GM12878 (cell line): ENCODE data around the gene SFI1. TPM values are rescaled to one million over a fixed set of nuclear protein-coding genes. Genes with fewer than 3 reads are reported as not detected.

Experiments
- ATAC-seq: fragments of 200-7000 bp; cut with Tn5 transposase; 3 replicates; pipeline ENCODE4 v1.9.1; 2020; ENCODE audit warnings: mild to moderate bottlenecking, moderate library complexity
- BruUV-seq: library from RNA; stranded (reverse); fragments of 400-500 nt; replicated peaks from 2 replicates; lab custom pipeline; 2021; lab: Mats Ljungman, UMichigan
- CTCF ChIA-PET: fragments of 300-600 bp; sonication (Branson Sonifier 250); formaldehyde crosslinking; extraction: SDS; loops from one replicate; lab custom pipeline; 2021; ENCODE audit warnings: inconsistent platforms; lab: Yijun Ruan, JAX
- POLR2A ChIA-PET: fragments of 350-600 bp; formaldehyde crosslinking; extraction: SDS; loops from one replicate; lab custom pipeline; 2021; ENCODE audit warnings: inconsistent platforms; lab: Charles Lee
- RAD21 ChIA-PET: fragments of 300-600 bp; sonication (Branson Sonifier 250); formaldehyde crosslinking; loops from one replicate; lab custom pipeline; 2023; ENCODE audit warnings: antibody characterized with exemption; ENCODE audit not compliant: unreplicated experiment; lab: Charles Lee
- SMC1A ChIA-PET: fragments of 300-600 bp; sonication (Branson Sonifier 250); formaldehyde crosslinking; loops from one replicate; lab custom pipeline; 2023; ENCODE audit not compliant: unreplicated experiment, uncharacterized antibody; lab: Charles Lee
- DNase-seq: peaks from one replicate; pipeline ENCODE4 v3.0.0-alpha.2; 2011; ENCODE audit warnings: low read depth, low spot score
- FAIRE-seq: peaks from 3 replicates; lab custom pipeline; 2011; peaks lifted over from hg19 to GRCh38; lab: Jason Lieb, UNC
- H2AFZ ChIP-seq: 2 replicates; pipeline ENCODE4 v1.6.0; 2011; ENCODE audit warnings: low read depth, low read length, control low read depth; ENCODE audit not compliant: control insufficient read depth
- H3K27ac ChIP-seq: 2 replicates; pipeline ENCODE4 v1.5.1; 2011; ENCODE audit warnings: control low read depth; ENCODE audit not compliant: control insufficient read depth, insufficient read depth
- H3K27me3 ChIP-seq, 2 experiments: replicated peaks in 1 of 2; 2 replicates each; pipeline versions ENCODE4 v1.6.0 to v1.6.1; 2011; ENCODE audit warnings: low read length in 1 of 2; ENCODE audit not compliant: control insufficient read depth in 2 of 2, insufficient read depth in 2 of 2
- H3K36me3 ChIP-seq, 2 experiments: 2 replicates each; pipeline ENCODE4 v1.5.1; 2011; ENCODE audit warnings: low read length in 1 of 2; ENCODE audit not compliant: control insufficient read depth in 2 of 2, insufficient read depth in 2 of 2
- H3K4me1 ChIP-seq: 2 replicates; pipeline ENCODE4 v1.6.1; 2011; ENCODE audit warnings: mild to moderate bottlenecking, low read length, moderate library complexity, mixed read lengths; ENCODE audit not compliant: control insufficient read depth, insufficient read depth
- H3K4me2 ChIP-seq: 2 replicates; pipeline ENCODE4 v1.6.0; 2011; ENCODE audit warnings: control low read depth; ENCODE audit not compliant: control insufficient read depth, insufficient read depth
- H3K4me3 ChIP-seq: fragments of 200-600 bp; sonication (generic); 2 replicates; pipeline ENCODE4 v1.5.1; 2016
- H3K79me2 ChIP-seq: 2 replicates; pipeline ENCODE4 v1.6.0; 2011; ENCODE audit warnings: low read length; ENCODE audit not compliant: control insufficient read depth, insufficient read depth
- H3K9ac ChIP-seq: 2 replicates; pipeline ENCODE4 v1.8.0; 2011; ENCODE audit warnings: low read length, control low read depth, mixed read lengths; ENCODE audit not compliant: control insufficient read depth, insufficient read depth
- H3K9me3 ChIP-seq: replicated peaks from 3 replicates; pipeline ENCODE4 v1.5.1; 2011; ENCODE audit warnings: mild to moderate bottlenecking, low read length; ENCODE audit not compliant: control insufficient read depth, insufficient read depth
- H4K20me1 ChIP-seq: 2 replicates; pipeline ENCODE4 v1.6.0; 2011; ENCODE audit not compliant: control insufficient read depth, insufficient read depth
- ATF7 ChIP-seq: fragments of 450-650 bp; IDR thresholded peaks from 2 replicates; pipeline ENCODE4 v1.6.1; 2016; ENCODE audit warnings: low read depth, mild to moderate bottlenecking
- BMI1 ChIP-seq: fragments of 450-650 bp; IDR thresholded peaks from 2 replicates; pipeline ENCODE4 v1.6.1; 2016; ENCODE audit warnings: mild to moderate bottlenecking, moderate library complexity, borderline replicate concordance
- CEBPB ChIP-seq, 2 experiments: fragments of 150-350 bp in 1 of 2; IDR thresholded peaks; 2 replicates each; pipeline ENCODE4 v1.6.1; 2012 to 2014; ENCODE audit warnings: low read depth in 2 of 2, low read length in 2 of 2, borderline replicate concordance in 1 of 2, inconsistent platforms in 1 of 2
- CHD4 ChIP-seq: fragments of 200-600 bp; sonication (generic); IDR thresholded peaks from 2 replicates; pipeline ENCODE4 v1.6.1; 2016; ENCODE audit warnings: mild to moderate bottlenecking
- CREB1 ChIP-seq: IDR thresholded peaks from 2 replicates; pipeline ENCODE4 v1.6.1; 2012; ENCODE audit warnings: low read depth, mild to moderate bottlenecking, inconsistent platforms
- EED ChIP-seq: sonication (generic); IDR thresholded peaks from 2 replicates; pipeline ENCODE4 v1.6.1; 2016; ENCODE audit warnings: antibody characterized with exemption, low read depth
- NFXL1 ChIP-seq: fragments of 450-650 bp; IDR thresholded peaks from 2 replicates; pipeline ENCODE4 v1.6.1; 2017; ENCODE audit warnings: antibody characterized with exemption, mild to moderate bottlenecking, borderline replicate concordance
- POLR2AphosphoS5 ChIP-seq: IDR thresholded peaks from 2 replicates; pipeline ENCODE4 v1.6.1; 2011; ENCODE audit warnings: mild to moderate bottlenecking, low read length, inconsistent platforms
- SIX5 ChIP-seq: IDR thresholded peaks from 2 replicates; pipeline ENCODE4 v1.6.1; 2011; ENCODE audit warnings: mild to moderate bottlenecking, low read depth, low read length, moderate library complexity; ENCODE audit not compliant: severe bottlenecking
- SKIL ChIP-seq: fragments of 450-650 bp; IDR thresholded peaks from 2 replicates; pipeline ENCODE4 v1.6.1; 2017; ENCODE audit warnings: mild to moderate bottlenecking, low read depth, inconsistent platforms; ENCODE audit not compliant: poor library complexity, severe bottlenecking
- SMARCA5 ChIP-seq: fragments of 450-650 bp; IDR thresholded peaks from 2 replicates; pipeline ENCODE4 v1.6.1; 2017; ENCODE audit warnings: mild to moderate bottlenecking
- SPI1 ChIP-seq: IDR thresholded peaks from 2 replicates; pipeline ENCODE4 v1.6.1; 2011; ENCODE audit warnings: low read depth, mild to moderate bottlenecking, low read length, moderate library complexity, borderline replicate concordance; ENCODE audit not compliant: insufficient read depth
- ZNF24 ChIP-seq: fragments of 450-650 bp; IDR thresholded peaks from 2 replicates; pipeline ENCODE4 v1.6.1; 2017; ENCODE audit warnings: antibody characterized with exemption, mild to moderate bottlenecking
- WGBS: methylation state at CpG from one replicate; pipeline ENCODE4 v1.1.6; 2016; ENCODE audit warnings: low lambda C conversion rate; ENCODE audit not compliant: insufficient replicate concordance, insufficient coverage; ENCODE audit errors: missing lambda C conversion rate; 5-methylcytosine and 5-hydroxymethylcytosine counted together
- in situ Hi-C: fragments of 300-500 bp; cut with MboI; formaldehyde crosslinking; loops from 9 replicates; pipeline ENCODE4 v1.14.3; 2018; ENCODE audit warnings: mixed read lengths
- intact Hi-C: fragments of 100-400 bp; cut with micrococcal nuclease; formaldehyde crosslinking; loops from one replicate; pipeline ENCODE4 v1.14.2; 2022; ENCODE audit not compliant: unreplicated experiment
- polyA plus RNA-seq, 11 experiments: library from polyadenylated mRNA; depleted of rRNA in 4 of 11; unstranded in 6 of 11; stranded (reverse) in 5 of 11; fragments of >200 nt; fragmentation: Nextera tagmentation in 4 of 11; fragmentation: Illumina TruSeq in 1 of 11; extraction: Ambion mirVana in 4 of 11; extraction: Trizol in 1 of 11; gene quantifications; 1 replicate in 1 of 11; 2 replicates in 10 of 11; pipeline versions ENCODE4 v1.2.1 to v1.2.3, GENCODE V29; 2011 to 2016; ENCODE audit warnings: inconsistent platforms in 2 of 11, missing spikeins in 2 of 11, low read depth in 1 of 11
- total RNA-seq, 4 experiments: library from RNA; depleted of rRNA in 3 of 4; stranded (reverse); fragments of >200 nt in 3 of 4; fragmentation: Illumina TruSeq in 1 of 4; extraction: Trizol in 1 of 4; gene quantifications; 2 replicates each; pipeline versions ENCODE4 v1.2.1 to v1.2.3, GENCODE V29; 2013 to 2021
- TF ChIP-seq, protein P1 (sequence below): IDR thresholded peaks from 2 replicates; pipeline ENCODE4 v1.6.1; 2011; ENCODE audit warnings: borderline replicate concordance, low read depth, mild to moderate bottlenecking, moderate library complexity, mixed read lengths, low read length; ENCODE audit not compliant: insufficient read depth; ENCODE audit errors: extremely low read length
- TF ChIP-seq, protein P2 (sequence below): fragments of 450-650 bp; IDR thresholded peaks from 2 replicates; pipeline ENCODE4 v1.6.1; 2017; ENCODE audit warnings: mild to moderate bottlenecking, moderate library complexity

Gene SFI1
- total and polyA plus RNA-seq, 10 of the 15 experiments (the other 5 are each of a cell fraction or from before 2014, with no cell fraction given): 6.3 to 70.1 (median 30.4) TPM

- 82% methylated on average over 10 of the region's 10 CpGs for WGBS
- no peak for FAIRE-seq
- intact Hi-C loops (no loop called here), in situ Hi-C loops (no loop called here)
- Histone ChIP-seq H3K9ac (no peak overlapping the region), H3K9me3 (no peaks in the 10 kb centered on the region), H3K4me2 (no peak overlapping the region), H3K4me3 (no peak overlapping the region), H4K20me1 (no peaks in the 10 kb centered on the region), H3K4me1 (no peaks in the 10 kb centered on the region), H2AFZ (no peak overlapping the region), H3K36me3 (peaks cover 10 to 28% of the 10 kb centered on the region in 2 experiments), H3K27ac (no peak overlapping the region), H3K79me2 (no peaks in the 10 kb centered on the region), H3K27me3 (no peaks in the 10 kb centered on the region)
- no peak for ATAC-seq
- POLR2A ChIA-PET: interaction anchor here (0.6 to 1.3 kb wide), 3 partner anchors 24 to 235 kb away, joined by 3 to 4 read pairs (median 4); no protein-coding TSS in a partner anchor
- SMC1A ChIA-PET: no interaction called here
- RAD21 ChIA-PET: no interaction called here
- BruUV-seq: no TSS peak
- CTCF ChIA-PET: interaction anchor here (0.9 kb wide), 2 partner anchors 13 to 53 kb away, joined by 3 read pairs; no protein-coding TSS in a partner anchor
- no peak for DNase-seq
- TF ChIP-seq ZNF24: no peak
- TF ChIP-seq CHD4: no peak
- no peak for TF ChIP-seq POLR2AphosphoS5
- no peak for TF ChIP-seq ATF7
- no peak for TF ChIP-seq BMI1
- no peak for TF ChIP-seq CREB1
- TF ChIP-seq, protein P1, sequence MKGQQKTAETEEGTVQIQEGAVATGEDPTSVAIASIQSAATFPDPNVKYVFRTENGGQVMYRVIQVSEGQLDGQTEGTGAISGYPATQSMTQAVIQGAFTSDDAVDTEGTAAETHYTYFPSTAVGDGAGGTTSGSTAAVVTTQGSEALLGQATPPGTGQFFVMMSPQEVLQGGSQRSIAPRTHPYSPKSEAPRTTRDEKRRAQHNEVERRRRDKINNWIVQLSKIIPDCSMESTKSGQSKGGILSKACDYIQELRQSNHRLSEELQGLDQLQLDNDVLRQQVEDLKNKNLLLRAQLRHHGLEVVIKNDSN: no peak
- TF ChIP-seq, protein P2, sequence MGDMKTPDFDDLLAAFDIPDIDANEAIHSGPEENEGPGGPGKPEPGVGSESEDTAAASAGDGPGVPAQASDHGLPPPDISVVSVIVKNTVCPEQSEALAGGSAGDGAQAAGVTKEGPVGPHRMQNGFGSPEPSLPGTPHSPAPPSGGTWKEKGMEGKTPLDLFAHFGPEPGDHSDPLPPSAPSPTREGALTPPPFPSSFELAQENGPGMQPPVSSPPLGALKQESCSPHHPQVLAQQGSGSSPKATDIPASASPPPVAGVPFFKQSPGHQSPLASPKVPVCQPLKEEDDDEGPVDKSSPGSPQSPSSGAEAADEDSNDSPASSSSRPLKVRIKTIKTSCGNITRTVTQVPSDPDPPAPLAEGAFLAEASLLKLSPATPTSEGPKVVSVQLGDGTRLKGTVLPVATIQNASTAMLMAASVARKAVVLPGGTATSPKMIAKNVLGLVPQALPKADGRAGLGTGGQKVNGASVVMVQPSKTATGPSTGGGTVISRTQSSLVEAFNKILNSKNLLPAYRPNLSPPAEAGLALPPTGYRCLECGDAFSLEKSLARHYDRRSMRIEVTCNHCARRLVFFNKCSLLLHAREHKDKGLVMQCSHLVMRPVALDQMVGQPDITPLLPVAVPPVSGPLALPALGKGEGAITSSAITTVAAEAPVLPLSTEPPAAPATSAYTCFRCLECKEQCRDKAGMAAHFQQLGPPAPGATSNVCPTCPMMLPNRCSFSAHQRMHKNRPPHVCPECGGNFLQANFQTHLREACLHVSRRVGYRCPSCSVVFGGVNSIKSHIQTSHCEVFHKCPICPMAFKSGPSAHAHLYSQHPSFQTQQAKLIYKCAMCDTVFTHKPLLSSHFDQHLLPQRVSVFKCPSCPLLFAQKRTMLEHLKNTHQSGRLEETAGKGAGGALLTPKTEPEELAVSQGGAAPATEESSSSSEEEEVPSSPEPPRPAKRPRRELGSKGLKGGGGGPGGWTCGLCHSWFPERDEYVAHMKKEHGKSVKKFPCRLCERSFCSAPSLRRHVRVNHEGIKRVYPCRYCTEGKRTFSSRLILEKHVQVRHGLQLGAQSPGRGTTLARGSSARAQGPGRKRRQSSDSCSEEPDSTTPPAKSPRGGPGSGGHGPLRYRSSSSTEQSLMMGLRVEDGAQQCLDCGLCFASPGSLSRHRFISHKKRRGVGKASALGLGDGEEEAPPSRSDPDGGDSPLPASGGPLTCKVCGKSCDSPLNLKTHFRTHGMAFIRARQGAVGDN: no peak
- TF ChIP-seq NFXL1: no peak
- no peak for TF ChIP-seq SIX5
- TF ChIP-seq CEBPB (IDR thresholded peaks at IDR 0.05; ENCODE audit: borderline replicate concordance in 1 of 2, low read depth in 2 of 2, low read length in 2 of 2): no peak
- TF ChIP-seq EED: no peak
- no peak for TF ChIP-seq SMARCA5
- TF ChIP-seq SPI1: no peak
- TF ChIP-seq SKIL: no peak
Measured at GRCh38 chr22:31609716-31610115, 113.4 kb downstream of the SFI1 start.
